GM19023 (cell line): Measurements from ENCODE around the gene SMC5.
"Not testable (repeated sequence)": the region's sequence is repeated elsewhere in the genome, so short reads cannot be mapped to it uniquely, and the experiment has no call there.

ENCODE experiments used
- ATAC-seq: cut with Tn5 transposase; IDR thresholded peaks from one replicate; pipeline ENCODE4 v1.9.1; 2021; ENCODE audit warnings: mild to moderate bottlenecking, moderate library complexity; ENCODE audit not compliant: unreplicated experiment

The SMC5 gene

DNA sequence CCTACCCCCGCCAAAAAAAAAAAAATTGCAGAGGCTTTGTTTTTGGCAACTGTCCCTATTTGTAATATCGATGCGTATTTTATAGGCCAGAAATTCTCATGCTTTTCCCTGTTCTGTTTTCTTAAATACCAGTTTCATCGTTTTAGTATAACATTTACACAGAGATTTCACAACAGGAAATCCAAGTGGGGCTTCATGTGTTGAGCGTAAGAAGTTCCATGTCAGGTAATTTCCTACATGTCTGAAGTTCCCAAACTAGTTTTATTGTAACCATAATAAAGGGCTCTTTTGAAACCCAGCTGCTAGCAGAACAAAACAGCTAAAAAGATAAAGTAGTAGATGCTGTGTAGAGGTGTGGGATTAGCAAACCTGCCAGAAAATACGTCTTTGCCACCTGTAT, 4.2 kb downstream of the SMC5 start:
- ATAC-seq = no peak

DNA sequence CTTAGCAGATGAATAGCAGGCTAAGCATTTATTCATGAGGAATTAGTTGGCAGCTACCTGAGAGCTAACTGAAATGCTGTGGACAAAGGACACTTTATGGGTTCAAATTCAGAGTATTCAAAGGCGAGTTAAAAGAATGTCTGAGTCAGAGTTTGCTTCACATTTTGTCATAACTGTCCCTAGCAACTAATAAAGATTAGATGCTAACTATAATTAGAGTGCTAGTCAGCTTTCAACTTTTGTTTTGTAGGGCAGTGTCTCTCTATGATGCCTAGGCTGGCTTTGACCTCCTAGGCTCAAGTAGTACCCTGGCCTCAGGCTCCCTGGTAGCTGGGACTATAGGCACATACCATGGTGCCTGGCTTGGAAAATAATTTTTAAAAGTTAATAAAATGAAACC, 4.6 kb downstream of the SMC5 start:
- ATAC-seq = no peak

- ATAC-seq = no peak
These were observed 19.5 kb downstream of the SMC5 start for GRCh38 chr9:70278305-70278704.

GRCh38 chr9:70283848-70284247, 25.1 kb downstream of the SMC5 start:
- ATAC-seq = no peak

GRCh38 chr9:70285246-70285645, 26.5 kb downstream of the SMC5 start:
- ATAC-seq = no peak

GRCh38 chr9:70285981-70286598, 27.3 kb downstream of the SMC5 start:
- no peak for ATAC-seq

- ATAC-seq = no peak
These were observed 31.8 kb downstream of the SMC5 start for GRCh38 chr9:70290626-70291025.

GRCh38 chr9:70291446-70291845, 32.7 kb downstream of the SMC5 start:
- no peak for ATAC-seq

- no peak for ATAC-seq
These were observed 33.5 kb downstream of the SMC5 start for GRCh38 chr9:70292253-70292652.

GRCh38 chr9:70293214-70293613, 34.4 kb downstream of the SMC5 start:
- no peak for ATAC-seq

- ATAC-seq = no peak
These were observed 38.4 kb downstream of the SMC5 start for GRCh38 chr9:70297141-70297540.

GRCh38 chr9:70298245-70298771, 39.5 kb downstream of the SMC5 start:
- no peak for ATAC-seq

DNA sequence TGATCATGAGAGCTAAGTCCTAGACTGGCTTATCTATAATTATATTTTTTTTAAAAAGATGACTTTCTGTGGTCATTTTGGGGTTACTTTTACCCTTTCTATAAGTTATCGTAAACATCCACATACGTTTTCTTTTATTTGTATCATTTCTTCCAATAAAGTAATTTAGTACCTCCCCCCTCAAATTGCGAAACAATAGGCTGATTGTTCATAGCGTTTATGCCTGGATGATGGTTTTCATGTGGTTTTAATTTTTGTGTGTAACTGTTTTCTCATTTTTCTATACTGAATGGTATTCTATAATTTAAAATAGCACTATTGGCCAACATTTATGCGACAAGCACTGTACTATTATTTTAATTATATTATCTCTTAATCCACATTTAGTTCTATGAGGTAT, 44.5 kb downstream of the SMC5 start:
- no peak for ATAC-seq

GRCh38 chr9:70304810-70305209, 46.0 kb downstream of the SMC5 start:
- no peak for ATAC-seq

- ATAC-seq = no peak
These were observed 56.6 kb downstream of the SMC5 start for GRCh38 chr9:70315389-70315788.

DNA sequence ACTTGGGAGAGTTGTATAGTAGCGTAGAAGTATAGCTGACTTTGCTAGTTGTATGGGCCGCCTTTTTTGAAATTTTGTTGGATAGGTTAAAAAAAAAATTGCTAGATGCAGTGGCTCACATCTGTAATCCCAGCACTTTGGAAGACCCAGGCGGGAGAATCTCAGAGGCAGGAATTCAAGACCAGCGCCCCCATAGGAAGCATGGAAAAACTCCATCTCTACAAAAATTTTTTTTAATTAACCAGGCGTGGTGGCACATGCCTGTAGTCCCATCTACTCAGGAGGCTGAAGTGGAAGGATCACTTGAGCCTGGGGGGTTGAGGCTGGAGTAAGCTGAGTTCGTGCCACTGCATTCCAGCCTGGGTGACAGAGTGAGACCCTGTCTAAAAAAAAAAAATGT, 59.2 kb downstream of the SMC5 start:
- no peak for ATAC-seq

- no peak for ATAC-seq
These were observed 63.3 kb downstream of the SMC5 start for GRCh38 chr9:70322096-70322495.

DNA sequence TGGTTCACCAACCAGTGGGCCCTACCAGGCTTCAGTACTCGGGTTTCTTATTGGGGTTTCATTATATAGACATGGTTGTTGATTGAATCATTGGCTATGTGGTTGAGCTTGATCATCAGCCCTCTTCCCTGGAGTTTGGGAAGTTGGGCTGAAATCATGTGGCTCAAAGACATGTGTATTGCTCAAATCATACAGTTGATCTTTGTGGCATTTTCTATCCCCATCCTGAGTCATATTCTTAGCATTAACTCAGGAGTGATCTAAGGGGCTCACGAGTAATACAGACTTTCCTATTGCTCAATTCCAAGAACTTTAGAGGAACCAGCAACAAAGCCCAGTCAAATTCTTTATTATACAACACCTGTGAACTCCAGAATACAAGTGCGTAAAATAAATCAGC, 66.2 kb downstream of the SMC5 start:
- ATAC-seq = no peak

DNA sequence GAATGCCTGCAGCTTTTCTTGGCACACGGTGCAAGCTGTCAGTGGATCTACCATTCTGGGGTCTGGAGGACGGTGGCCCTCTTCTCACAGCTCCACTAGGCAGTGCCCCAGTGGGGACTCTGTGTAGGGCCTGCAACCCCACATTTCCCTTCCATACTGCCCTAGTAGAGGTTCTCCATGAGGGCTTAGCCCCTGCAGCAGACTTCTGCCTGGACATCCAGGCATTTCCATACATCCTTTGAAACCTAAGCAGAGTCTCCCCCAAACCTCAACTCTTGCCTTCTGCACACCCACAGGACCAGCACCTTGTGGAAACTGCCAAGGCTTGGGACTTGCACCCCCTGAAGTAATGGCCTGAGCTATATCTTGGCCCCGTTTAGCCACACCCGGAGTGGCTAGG, 69.8 kb downstream of the SMC5 start:
- ATAC-seq = not testable (repeated sequence)

GRCh38 chr9:70340572-70340971, 81.8 kb downstream of the SMC5 start:
- no peak for ATAC-seq

GRCh38 chr9:70347046-70347445, 88.3 kb downstream of the SMC5 start:
- no peak for ATAC-seq

- no peak for ATAC-seq
These were observed 93.6 kb downstream of the SMC5 start for GRCh38 chr9:70352356-70352755.

- ATAC-seq = no peak
These were observed 94.0 kb downstream of the SMC5 start for GRCh38 chr9:70352802-70353201.
